Small intestine (tissue), 7 donors: ENCODE data around the gene RHOG. TPM values are rescaled to one million over a fixed set of nuclear protein-coding genes. Genes with fewer than 3 reads are reported as not detected.

Experiments
- DNase-seq, 2 donors: peaks; one replicate each; pipeline versions ENCODE4 v3.0.0 to v3.0.0-alpha.2; 2013
- FAIRE-seq: peaks from 2 replicates; lab custom pipeline; 2012; peaks lifted over from hg19 to GRCh38; lab: Jason Lieb, UNC
- H3K27ac ChIP-seq, 3 donors: one replicate each; pipeline ENCODE4 v1.5.1; 2013; ENCODE audit warnings: low read length in 2 of 3, mild to moderate bottlenecking in 2 of 3, control low read depth in 1 of 3, inconsistent platforms in 1 of 3, low read depth in 1 of 3, moderate library complexity in 1 of 3
- H3K27me3 ChIP-seq, 3 donors: one replicate each; pipeline ENCODE4 v1.6.1; 2013; ENCODE audit warnings: low read length in 3 of 3, inconsistent platforms in 1 of 3; ENCODE audit not compliant: control insufficient read depth in 3 of 3, insufficient read depth in 3 of 3
- H3K36me3 ChIP-seq, 3 donors: one replicate each; pipeline ENCODE4 v1.6.1; 2013; ENCODE audit warnings: low read length in 3 of 3, inconsistent platforms in 1 of 3, low read depth in 1 of 3, mild to moderate bottlenecking in 1 of 3, moderate library complexity in 1 of 3; ENCODE audit not compliant: control insufficient read depth in 3 of 3, insufficient read depth in 2 of 3
- H3K4me1 ChIP-seq, 3 donors: one replicate each; pipeline ENCODE4 v1.6.1; 2013; ENCODE audit warnings: low read length in 2 of 3, inconsistent platforms in 1 of 3, low read depth in 1 of 3, mild to moderate bottlenecking in 1 of 3, moderate library complexity in 1 of 3; ENCODE audit not compliant: control insufficient read depth in 3 of 3, insufficient read depth in 2 of 3
- H3K4me3 ChIP-seq, 3 donors: one replicate each; pipeline ENCODE4 v1.5.1; 2013; ENCODE audit warnings: low read length in 3 of 3, control low read depth in 1 of 3, inconsistent platforms in 1 of 3, low read depth in 1 of 3, mild to moderate bottlenecking in 1 of 3, moderate library complexity in 1 of 3
- H3K9me3 ChIP-seq, 2 donors: one replicate each; pipeline ENCODE4 v1.6.1; 2013; ENCODE audit warnings: low read depth in 1 of 2, low read length in 1 of 2; ENCODE audit not compliant: control insufficient read depth in 2 of 2, insufficient read depth in 1 of 2
- WGBS, 3 donors: extraction: QIAGEN DNeasy Blood & Tissue Kit; methylation state at CpG; one replicate each; pipeline ENCODE4 v1.1.7; 2013; 5-methylcytosine and 5-hydroxymethylcytosine counted together
- polyA plus RNA-seq, 4 donors: library from polyadenylated mRNA; stranded (reverse) in 3 of 4; unstranded in 1 of 4; fragments of 200-250 nt in 3 of 4; fragments of 120-200 nt in 1 of 4; gene quantifications; one replicate each; pipeline versions ENCODE4 v1.2.1 to v1.2.3, GENCODE V29; 2013
- donor health status: healthy with polysubstance abuse.
- donor health status: control.
- donor health status: control.
- donor health status: Bipolar disorder and iron deficiency.
- donor health status: healthy.

RHOG gene
- polyA plus RNA-seq, 4 donors = 45.5 to 114 (median 74.3) TPM

DNA sequence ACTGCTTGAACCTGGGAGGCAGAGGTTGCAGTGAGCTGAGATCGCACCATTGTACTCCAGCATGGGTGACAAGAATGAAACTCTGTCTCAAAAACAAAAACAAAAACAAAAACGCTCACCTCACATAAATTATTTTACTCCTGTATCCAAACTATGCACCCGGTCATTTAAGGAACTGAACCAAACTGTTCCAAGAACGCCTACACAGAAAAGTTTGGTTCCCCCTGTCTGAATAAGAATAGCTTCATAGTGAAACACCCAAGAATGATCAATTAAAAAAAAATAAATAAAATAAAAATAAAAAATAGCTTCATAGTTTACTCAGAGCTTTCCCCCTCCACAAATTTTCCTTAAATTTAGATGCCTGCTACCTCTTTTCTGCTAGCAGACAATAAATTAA is 57.1 kb downstream of the RHOG start:
- WGBS, 3 donors = 86 to 91% (median 88%) methylated on average over 4 of the region's 4 CpGs
- Histone ChIP-seq H3K27ac (no peak overlapping the region), H3K4me1 (peaks cover 0 to 3% (median 0%) of the 10 kb centered on the region in 3 donors), H3K36me3 (peaks cover 7 to 42% (median 10%) of the 10 kb centered on the region in 3 donors), H3K9me3 (no peaks in the 10 kb centered on the region), H3K27me3 (no peaks in the 10 kb centered on the region), H3K4me3 (no peak overlapping the region)
- FAIRE-seq = no peak
- no peak for DNase-seq

DNA sequence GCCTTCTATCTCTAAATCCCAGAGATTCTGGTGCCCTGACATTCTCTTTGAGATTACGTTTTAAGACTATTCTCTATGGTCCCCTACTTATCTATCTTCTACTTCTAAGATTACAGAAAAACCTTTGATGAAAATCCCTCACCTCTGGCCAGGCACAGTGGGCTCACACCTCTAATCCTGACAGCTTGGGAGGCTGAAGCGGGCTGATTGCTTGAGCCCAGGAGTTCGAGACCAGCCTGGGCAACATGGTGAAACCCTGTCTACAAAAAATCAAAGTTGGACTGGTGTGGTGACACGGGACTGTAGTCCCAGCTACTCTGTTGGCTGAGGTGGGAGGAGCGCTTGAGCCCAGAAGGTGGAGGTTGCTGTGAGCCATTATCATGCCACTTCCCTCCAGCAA is 57.8 kb downstream of the RHOG start:
- no peak for FAIRE-seq
- Histone ChIP-seq H3K4me1 (peaks cover 0 to 3% (median 0%) of the 10 kb centered on the region in 3 donors), H3K27ac (no peak overlapping the region), H3K27me3 (no peaks in the 10 kb centered on the region), H3K4me3 (no peak overlapping the region), H3K9me3 (no peaks in the 10 kb centered on the region), H3K36me3 (peaks cover 10 to 41% (median 10%) of the 10 kb centered on the region in 3 donors)
- no peak for DNase-seq
- 80 to 89% (median 89%) methylated on average over 5 of the region's 5 CpGs for WGBS, 3 donors

DNA sequence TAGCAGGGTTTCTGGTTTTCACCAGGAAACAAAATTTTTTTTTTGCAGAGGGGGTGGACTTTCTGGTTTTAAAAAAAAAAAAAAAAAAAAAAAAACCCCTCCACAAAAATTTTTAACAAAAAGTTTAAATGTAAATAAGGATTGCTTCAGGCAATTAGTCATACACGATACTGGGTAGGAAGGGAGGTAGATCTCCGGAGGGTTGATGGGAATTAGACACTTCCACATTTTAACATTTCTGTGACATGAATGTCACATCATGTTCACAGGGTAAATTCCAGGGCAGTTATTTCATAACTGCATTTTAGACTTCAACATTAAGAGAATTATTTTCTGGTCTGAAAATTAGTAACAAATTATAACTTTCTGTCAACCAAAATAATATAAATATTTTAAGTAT is 59.3 kb downstream of the RHOG start:
- peaks cover 0 to 3% (median 0%) of the 10 kb centered on the region in 3 donors for H3K4me1 ChIP-seq
- no peak for DNase-seq
- no peak overlapping the region for H3K4me3 ChIP-seq
- no peaks in the 10 kb centered on the region for H3K27me3 ChIP-seq
- peaks cover 8 to 45% (median 8%) of the 10 kb centered on the region in 3 donors for H3K36me3 ChIP-seq
- FAIRE-seq = no peak
- 43 to 70% (median 53%) methylated on average over 2 of the region's 2 CpGs for WGBS, 3 donors
- H3K9me3 ChIP-seq = no peaks in the 10 kb centered on the region
- no peak overlapping the region for H3K27ac ChIP-seq

Other genes starting within 250 kb of the RHOG start
- under 1 TPM in 2 of 4 donors, not detected in 2; 0.09 to 0.25 TPM for gene ART5, start 199.0 kb downstream of the RHOG start, polyA plus RNA-seq
- gene ART1, start 195.8 kb downstream of the RHOG start, polyA plus RNA-seq = under 1 TPM in 1 of 4 donors, not detected in 3; 0.04 TPM
- 1 to 10 TPM; 1.0 to 2.7 (median 1.7) TPM for gene CHRNA10, start 169.6 kb downstream of the RHOG start, polyA plus RNA-seq
- 10 to 100 TPM; 14.1 to 53.1 (median 24.4) TPM for gene NUP98, start 43.4 kb downstream of the RHOG start, polyA plus RNA-seq
- gene PGAP2, start 32.4 kb downstream of the RHOG start, polyA plus RNA-seq = 100 to 1,000 TPM in 1 of 4 donors, 10 to 100 TPM in 3; 18.9 to 106 (median 24.1) TPM
- gene STIM1, start 14.7 kb upstream of the RHOG start, polyA plus RNA-seq = 10 to 100 TPM in 2 of 4 donors, 1 to 10 TPM in 2; 5.6 to 27.9 (median 11.7) TPM